Measurements from ENCODE around the gene POU6F2. TPM values are rescaled to one million over a fixed set of nuclear protein-coding genes. Genes with fewer than 3 reads are reported as not detected.

The POU6F2 gene
- total RNA-seq, 1 experiment from 2014 or later = not detected

GRCh38 chr7:39144420-39144819 lies 166.7 kb downstream of the POU6F2 start:
- intact Hi-C loops (cut with micrococcal nuclease; ENCODE audit: unreplicated experiment) = no loop called here
- in situ Hi-C loops (cut with HindIII; ENCODE audit: low pct_unique_long_range_greater_than_20kb, low sequenced_read_pairs) = no loop called here
- POLR2A ChIA-PET = no interaction called here
- Histone ChIP-seq H3K27ac (ENCODE audit: low read length) (no peak overlapping the region), H3K4me3 (ENCODE audit: low read depth in 2 of 2, low read length in 2 of 2) (no peak overlapping the region), H3K4me1 (ENCODE audit: control insufficient read depth, insufficient read depth, low read length) (no peaks in the 10 kb centered on the region), H3K36me3 (ENCODE audit: control insufficient read depth, insufficient read depth, low read length) (no peaks in the 10 kb centered on the region), H3K27me3 (ENCODE audit: control insufficient read depth, insufficient read depth, low read length) (no peaks in the 10 kb centered on the region), H3K9me3 (ENCODE audit: control insufficient read depth, insufficient read depth, low read depth, low read length) (no peaks in the 10 kb centered on the region)
- CTCF ChIA-PET = no interaction called here
- ATAC-seq (no peak), DNase-seq (ENCODE audit: low read depth, low spot score) (no peak)
- no TSS peak for BruUV-seq (replicated peaks)
- TF ChIP-seq SIN3A (IDR thresholded peaks at IDR 0.05; ENCODE audit: borderline replicate concordance, insufficient read depth, low read depth, low read length) (no peak), REST (IDR thresholded peaks at IDR 0.05; ENCODE audit: insufficient read depth in 1 of 2, low read depth in 2 of 2, low read length in 1 of 2) (no peak), POLR2AphosphoS5 (IDR thresholded peaks at IDR 0.05; ENCODE audit: low read depth, low read length) (no peak), TCF7L2 (IDR thresholded peaks at IDR 0.05; ENCODE audit: low read depth, low read length) (no peak), CTCF (IDR thresholded peaks at IDR 0.05) (no peak)

- DNase-seq (ENCODE audit: low read depth, low spot score) (no peak), ATAC-seq (no peak)
- Histone ChIP-seq H3K36me3 (ENCODE audit: control insufficient read depth, insufficient read depth, low read length) (no peaks in the 10 kb centered on the region), H3K4me3 (ENCODE audit: low read depth in 2 of 2, low read length in 2 of 2) (no peak overlapping the region), H3K27me3 (ENCODE audit: control insufficient read depth, insufficient read depth, low read length) (no peaks in the 10 kb centered on the region), H3K9me3 (ENCODE audit: control insufficient read depth, insufficient read depth, low read depth, low read length) (no peaks in the 10 kb centered on the region), H3K4me1 (ENCODE audit: control insufficient read depth, insufficient read depth, low read length) (no peaks in the 10 kb centered on the region), H3K27ac (ENCODE audit: low read length) (no peak overlapping the region)
- intact Hi-C loops (cut with micrococcal nuclease; ENCODE audit: unreplicated experiment) = no loop called here
- TF ChIP-seq TCF7L2 (IDR thresholded peaks at IDR 0.05; ENCODE audit: low read depth, low read length) = no peak
- no peak for TF ChIP-seq SIN3A (IDR thresholded peaks at IDR 0.05; ENCODE audit: borderline replicate concordance, insufficient read depth, low read depth, low read length)
- TF ChIP-seq REST (IDR thresholded peaks at IDR 0.05; ENCODE audit: insufficient read depth in 1 of 2, low read depth in 2 of 2, low read length in 1 of 2) = no peak
- TF ChIP-seq POLR2AphosphoS5 (IDR thresholded peaks at IDR 0.05; ENCODE audit: low read depth, low read length) = no peak
- TF ChIP-seq CTCF (IDR thresholded peaks at IDR 0.05) = no peak
- in situ Hi-C loops (cut with HindIII; ENCODE audit: low pct_unique_long_range_greater_than_20kb, low sequenced_read_pairs) = no loop called here
- no TSS peak for BruUV-seq (replicated peaks)
- POLR2A ChIA-PET = no interaction called here
- CTCF ChIA-PET = no interaction called here
Observed at GRCh38 chr7:39145283-39145682, 167.6 kb downstream of the POU6F2 start.
